ENCODE measurements around the gene MTM1.
A peak's percentile ranks its signal among the peaks of the same experiment; 100 is the strongest.

The MTM1 gene

DNA sequence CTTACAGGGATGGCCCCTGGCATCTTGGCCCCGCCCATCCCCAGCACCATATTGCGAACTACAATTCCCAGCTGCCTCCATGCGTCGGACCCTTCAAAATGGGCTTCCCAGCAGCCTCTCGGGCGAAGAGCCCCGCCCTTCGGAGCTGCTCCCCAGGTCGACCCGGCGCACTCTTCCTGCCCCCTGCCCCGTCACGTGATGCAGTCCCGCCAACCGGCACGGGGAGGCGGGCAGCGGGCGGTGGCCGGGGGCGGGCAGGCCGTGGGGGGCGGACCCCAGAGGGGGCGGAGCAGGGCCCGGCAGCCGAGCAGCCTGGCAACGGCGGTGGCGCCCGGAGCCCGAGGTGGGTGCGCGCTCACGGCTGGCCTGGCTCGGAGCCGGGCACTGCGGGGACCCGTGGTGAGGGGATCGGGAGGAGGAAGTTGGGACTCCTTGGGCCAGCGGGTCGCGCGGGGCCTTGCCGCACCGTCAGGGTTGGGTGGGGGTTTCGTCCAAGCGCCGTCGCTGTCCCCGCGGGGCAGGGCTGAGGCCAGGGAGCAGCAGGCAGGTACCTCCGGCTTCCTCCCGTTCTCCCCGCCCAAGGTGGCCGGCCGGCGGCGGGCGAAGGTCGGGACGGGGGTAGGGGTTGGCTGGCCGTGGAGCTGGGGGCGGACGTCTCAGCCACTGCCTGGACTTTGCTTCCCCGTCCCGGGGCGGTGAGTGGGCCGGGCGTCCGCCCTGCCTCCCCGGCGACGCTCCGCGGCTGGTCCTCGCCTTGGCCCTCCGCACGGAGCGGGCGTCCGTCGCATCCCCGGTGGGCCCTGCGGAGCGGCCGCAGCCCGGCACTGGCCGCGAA lies at the start of gene MTM1:
TSS of gene MTM1 (plus strand) at position 302 of the 835 bp plus-strand sequence. CDS start 23,994 bp downstream, outside the sequence.
- Histone ChIP-seq H3K27ac (peak within 1 kb of the TSS; percentile 80 to 92), H3K4me3 (peak within 1 kb of the TSS; percentile 69 to 81), H3K4me1 (peaks cover 0 to 10% (median 0%) of the 10 kb centered on the region in 4 donors), H3K9me3 (no peaks in the 10 kb centered on the region), H3K27me3 (no peaks in the 10 kb centered on the region), H3K36me3 (no peaks in the 10 kb centered on the region)
- peak; percentile 93 to 96 for DNase-seq
- TF ChIP-seq, protein P1, sequence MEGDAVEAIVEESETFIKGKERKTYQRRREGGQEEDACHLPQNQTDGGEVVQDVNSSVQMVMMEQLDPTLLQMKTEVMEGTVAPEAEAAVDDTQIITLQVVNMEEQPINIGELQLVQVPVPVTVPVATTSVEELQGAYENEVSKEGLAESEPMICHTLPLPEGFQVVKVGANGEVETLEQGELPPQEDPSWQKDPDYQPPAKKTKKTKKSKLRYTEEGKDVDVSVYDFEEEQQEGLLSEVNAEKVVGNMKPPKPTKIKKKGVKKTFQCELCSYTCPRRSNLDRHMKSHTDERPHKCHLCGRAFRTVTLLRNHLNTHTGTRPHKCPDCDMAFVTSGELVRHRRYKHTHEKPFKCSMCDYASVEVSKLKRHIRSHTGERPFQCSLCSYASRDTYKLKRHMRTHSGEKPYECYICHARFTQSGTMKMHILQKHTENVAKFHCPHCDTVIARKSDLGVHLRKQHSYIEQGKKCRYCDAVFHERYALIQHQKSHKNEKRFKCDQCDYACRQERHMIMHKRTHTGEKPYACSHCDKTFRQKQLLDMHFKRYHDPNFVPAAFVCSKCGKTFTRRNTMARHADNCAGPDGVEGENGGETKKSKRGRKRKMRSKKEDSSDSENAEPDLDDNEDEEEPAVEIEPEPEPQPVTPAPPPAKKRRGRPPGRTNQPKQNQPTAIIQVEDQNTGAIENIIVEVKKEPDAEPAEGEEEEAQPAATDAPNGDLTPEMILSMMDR (IDR thresholded peaks at IDR 0.05), result no peak
- intact Hi-C loops (cut with DNase I; ENCODE audit: low total_unique reads), result no loop called here

DNA sequence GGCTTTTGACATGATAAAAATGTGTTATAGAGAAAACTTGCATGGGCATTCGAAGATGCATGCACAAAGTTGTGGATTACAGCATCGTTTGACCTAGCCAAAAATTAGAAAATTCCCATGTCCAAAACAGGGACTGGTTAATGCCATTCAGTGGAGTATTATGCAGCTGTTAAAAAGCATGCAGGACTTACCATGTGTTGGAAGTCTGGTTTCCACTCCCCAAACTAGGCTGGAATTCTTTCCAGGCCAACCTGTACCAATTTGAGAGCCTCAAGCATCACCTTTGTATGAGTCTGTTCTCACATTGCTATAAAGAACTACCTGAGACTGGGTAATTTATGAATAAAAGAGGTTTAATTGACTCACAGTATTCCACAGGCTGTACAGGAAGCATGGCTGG lies 45.9 kb upstream of the MTM1 start:
- Histone ChIP-seq H3K36me3 (no peaks in the 10 kb centered on the region), H3K27me3 (no peaks in the 10 kb centered on the region), H3K9me3 (no peaks in the 10 kb centered on the region), H3K27ac (no peak overlapping the region), H3K4me3 (no peak overlapping the region), H3K4me1 (peaks cover 0 to 25% (median 5%) of the 10 kb centered on the region in 4 donors)
- DNase-seq, result no peak
- intact Hi-C loops (cut with DNase I; ENCODE audit: low total_unique reads), result no loop called here
- TF ChIP-seq, protein P1 (IDR thresholded peaks at IDR 0.05), result no peak

DNA sequence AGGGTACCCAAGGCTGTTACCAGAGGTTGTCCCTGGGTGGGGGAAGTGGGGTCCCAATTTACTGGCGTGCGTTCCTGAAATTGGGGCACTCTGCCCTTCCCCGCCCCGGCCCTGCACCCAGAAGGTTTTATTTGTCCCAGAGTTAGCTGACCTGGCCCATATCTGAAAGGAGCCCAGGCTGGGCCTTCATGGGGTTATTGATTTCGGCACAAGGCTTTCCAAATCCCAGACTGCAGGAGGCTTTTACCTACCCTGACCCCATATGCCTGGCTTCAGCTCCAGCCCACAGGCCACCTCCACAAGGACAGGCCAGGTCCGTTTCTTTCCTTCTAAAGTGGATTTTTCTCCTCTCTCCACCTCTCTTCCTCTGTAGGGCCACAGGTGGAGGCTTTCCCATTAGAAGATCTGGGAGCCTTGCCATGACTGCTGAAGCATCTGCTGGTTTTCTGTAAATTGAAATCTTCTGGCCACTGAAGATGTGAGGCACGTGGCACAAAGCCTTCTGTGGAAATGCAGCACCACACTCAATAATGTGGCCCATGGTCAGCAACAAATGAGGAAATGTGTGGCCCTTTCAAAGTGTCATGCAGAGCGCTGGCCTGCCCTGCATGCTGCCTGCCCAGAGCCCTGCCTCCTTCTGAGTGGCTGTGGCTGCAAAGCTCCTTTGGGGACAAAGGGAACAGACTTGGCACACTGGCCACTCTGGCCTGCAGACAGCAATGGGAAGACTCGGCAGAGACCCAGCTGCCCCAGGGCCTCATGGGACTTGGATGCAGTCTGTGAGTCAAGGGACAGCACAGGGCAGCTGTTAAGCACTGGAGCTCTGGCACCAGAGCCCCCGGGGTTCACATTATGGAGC lies 43.1 kb upstream of the MTM1 start:
- DNase-seq, result peak; percentile 45 to 91

DNA sequence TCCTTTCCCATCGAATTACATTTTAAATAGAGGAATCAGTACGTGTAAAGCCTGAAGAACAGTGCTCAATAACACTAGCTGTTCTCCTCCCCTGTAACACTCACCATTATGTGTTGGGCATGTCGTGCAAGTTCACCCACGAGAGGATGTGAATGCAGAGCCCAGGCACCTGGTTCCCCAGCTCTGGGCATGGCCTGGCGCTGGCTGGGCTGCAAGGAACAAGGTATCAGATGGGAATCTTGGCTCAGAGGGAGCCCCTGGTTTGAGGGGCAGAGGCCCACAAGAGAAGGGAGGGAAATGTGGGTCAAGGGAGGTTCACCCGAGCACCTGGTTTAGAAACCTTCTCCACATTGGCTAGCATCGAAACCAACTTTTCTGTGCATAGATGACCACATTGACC lies 41.7 kb upstream of the MTM1 start:
- H3K9me3 ChIP-seq, result no peaks in the 10 kb centered on the region
- H3K27ac ChIP-seq, result no peak overlapping the region
- no peaks in the 10 kb centered on the region for H3K36me3 ChIP-seq
- intact Hi-C loops (cut with DNase I; ENCODE audit: low total_unique reads), result no loop called here
- DNase-seq, result no peak
- no peaks in the 10 kb centered on the region for H3K27me3 ChIP-seq
- no peak overlapping the region for H3K4me3 ChIP-seq
- TF ChIP-seq, protein P1 (IDR thresholded peaks at IDR 0.05), result no peak
- H3K4me1 ChIP-seq, result peaks cover 0 to 34% (median 5%) of the 10 kb centered on the region in 4 donors

More for the DNA sequence above, 43.1 kb upstream of the MTM1 start:
- Histone ChIP-seq H3K4me3 (no peak overlapping the region), H3K4me1 (peaks cover 0 to 25% (median 5%) of the 10 kb centered on the region in 4 donors), H3K9me3 (no peaks in the 10 kb centered on the region), H3K27ac (peak overlapping the region; percentile 33 to 60), H3K27me3 (no peaks in the 10 kb centered on the region), H3K36me3 (no peaks in the 10 kb centered on the region)
- intact Hi-C loops (cut with DNase I; ENCODE audit: low total_unique reads), result no loop called here
- TF ChIP-seq, protein P1 (IDR thresholded peaks at IDR 0.05), result no peak

- DNase-seq, result no peak
- intact Hi-C loops (cut with DNase I; ENCODE audit: low total_unique reads), result no loop called here
- H3K9me3 ChIP-seq, result no peaks in the 10 kb centered on the region
Measured at GRCh38 chrX:150527108-150527507, 41.3 kb upstream of the MTM1 start.

More at GRCh38 chrX:150527108-150527507, 41.3 kb upstream of the MTM1 start:
- Histone ChIP-seq H3K4me3 (no peak overlapping the region), H3K27ac (no peak overlapping the region), H3K4me1 (peaks cover 0 to 37% (median 5%) of the 10 kb centered on the region in 4 donors), H3K27me3 (no peaks in the 10 kb centered on the region), H3K36me3 (no peaks in the 10 kb centered on the region)
- TF ChIP-seq, protein P1 (IDR thresholded peaks at IDR 0.05), result no peak
